ENCODE measurements around the gene GDF2. TPM values are rescaled to one million over a fixed set of nuclear protein-coding genes. Genes with fewer than 3 reads are reported as not detected.

GDF2 gene
- total RNA-seq, 1 donor from 2014 or later = not detected

DNA sequence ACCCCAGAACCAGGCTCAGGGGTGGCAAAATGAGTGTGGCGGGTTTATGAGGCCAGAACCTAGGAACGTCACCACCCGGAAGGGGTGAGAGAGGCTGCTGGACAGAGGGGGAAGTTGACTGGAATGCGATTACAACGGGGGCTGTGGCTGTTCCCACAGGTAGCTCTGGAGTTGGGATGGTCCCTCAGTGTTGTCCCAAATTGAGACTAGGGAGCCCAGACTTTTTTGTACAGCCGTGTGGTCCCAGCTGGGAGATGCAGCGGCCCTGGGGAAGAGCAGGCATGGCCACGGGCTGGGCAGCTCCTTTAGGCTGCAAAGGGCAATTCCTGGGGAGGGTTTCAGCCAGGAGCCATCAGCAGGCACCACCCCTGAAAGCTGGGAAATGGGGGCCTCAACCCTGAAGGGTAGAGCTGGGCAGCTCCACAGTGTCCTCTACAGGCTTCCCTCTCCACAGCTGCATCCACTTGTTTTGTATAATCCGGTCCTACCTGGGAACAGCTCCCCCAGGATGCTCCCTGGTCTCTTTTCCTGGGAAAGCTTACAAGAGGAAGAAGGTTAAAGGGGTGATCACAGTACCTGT, 33.2 kb upstream of the GDF2 start:
- Histone ChIP-seq H3K9me3 (no peaks in the 10 kb centered on the region), H3K36me3 (no peaks in the 10 kb centered on the region), H3K4me1 (peaks cover 8% of the 10 kb centered on the region), H3K27ac (no peak overlapping the region), H3K4me3 (no peak overlapping the region), H3K27me3 (no peaks in the 10 kb centered on the region)
- intact Hi-C loops (cut with DNase I) = no loop called here
- no peak for TF ChIP-seq POLR2A (IDR thresholded peaks at IDR 0.05)
- TF ChIP-seq CTCF (IDR thresholded peaks at IDR 0.05) = no peak
- no peak for TF ChIP-seq POLR2AphosphoS5 (IDR thresholded peaks at IDR 0.05; ENCODE audit: insufficient read depth in 1 of 2, low read depth in 1 of 2)
- peak in 1 of 2 donors; percentile 93 for DNase-seq (ENCODE audit: extremely low spot score in 2 of 2)

GRCh38 chr10:47289921-47290320, 32.3 kb upstream of the GDF2 start:
- no peaks in the 10 kb centered on the region for H3K9me3 ChIP-seq
- no peaks in the 10 kb centered on the region for H3K36me3 ChIP-seq
- TF ChIP-seq CTCF (IDR thresholded peaks at IDR 0.05) (no peak), POLR2AphosphoS5 (IDR thresholded peaks at IDR 0.05; ENCODE audit: insufficient read depth in 1 of 2, low read depth in 1 of 2) (no peak), POLR2A (IDR thresholded peaks at IDR 0.05) (no peak)
- no peaks in the 10 kb centered on the region for H3K27me3 ChIP-seq
- peaks cover 8% of the 10 kb centered on the region for H3K4me1 ChIP-seq
- intact Hi-C loops (cut with DNase I) = no loop called here
- DNase-seq (ENCODE audit: extremely low spot score in 2 of 2) = peak in 1 of 2 donors; percentile 91
- H3K4me3 ChIP-seq = no peak overlapping the region
- H3K27ac ChIP-seq = no peak overlapping the region

DNA sequence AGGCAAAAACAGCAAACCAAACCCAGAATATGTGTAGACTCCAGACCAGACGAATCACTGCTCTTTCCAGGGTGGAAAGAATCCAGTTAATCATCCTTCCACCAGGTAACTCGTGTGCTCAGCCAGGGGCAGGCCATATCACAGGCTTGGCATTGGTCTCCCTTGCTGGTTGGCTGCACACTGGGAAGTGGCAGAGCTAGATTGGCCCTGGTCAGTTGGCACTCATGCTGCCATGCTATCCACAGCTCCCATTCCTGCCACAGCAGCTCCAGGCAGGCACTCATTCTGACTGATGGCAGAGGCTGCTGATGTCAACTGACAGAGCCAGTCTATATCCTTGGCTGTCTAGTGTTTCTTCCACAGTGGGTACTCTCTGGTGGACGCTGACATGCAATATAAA, 31.9 kb upstream of the GDF2 start:
- TF ChIP-seq CTCF (IDR thresholded peaks at IDR 0.05) (no peak), POLR2AphosphoS5 (IDR thresholded peaks at IDR 0.05; ENCODE audit: insufficient read depth in 1 of 2, low read depth in 1 of 2) (no peak), POLR2A (IDR thresholded peaks at IDR 0.05) (no peak)
- Histone ChIP-seq H3K36me3 (no peaks in the 10 kb centered on the region), H3K27me3 (no peaks in the 10 kb centered on the region), H3K4me3 (no peak overlapping the region), H3K9me3 (no peaks in the 10 kb centered on the region), H3K4me1 (peaks cover 5% of the 10 kb centered on the region), H3K27ac (no peak overlapping the region)
- DNase-seq (ENCODE audit: extremely low spot score in 2 of 2) = peak in 1 of 2 donors; percentile 52
- intact Hi-C loops (cut with DNase I) = no loop called here

DNA sequence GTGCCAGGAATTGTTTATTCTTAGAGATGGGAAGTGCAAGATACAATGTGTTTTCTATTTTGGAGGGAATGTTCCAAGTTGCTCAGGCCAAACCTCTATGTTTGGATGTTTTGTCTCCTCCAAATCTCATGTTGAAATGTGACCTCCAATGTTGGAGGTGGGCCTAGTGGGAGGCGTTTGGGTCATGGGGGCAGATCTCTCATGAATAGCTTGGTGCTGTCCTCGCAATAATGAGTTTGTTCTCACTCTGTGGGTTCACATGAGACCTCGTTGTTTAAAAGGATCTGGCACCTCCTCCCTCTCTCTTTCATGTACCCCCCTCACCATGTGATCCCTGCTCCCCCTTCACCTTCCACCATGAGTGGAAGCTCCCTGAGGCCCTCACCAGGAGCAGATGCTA, 30.6 kb upstream of the GDF2 start:
- H3K27ac ChIP-seq = no peak overlapping the region
- H3K27me3 ChIP-seq = no peaks in the 10 kb centered on the region
- TF ChIP-seq POLR2AphosphoS5 (IDR thresholded peaks at IDR 0.05; ENCODE audit: insufficient read depth in 1 of 2, low read depth in 1 of 2) = no peak
- no peak for TF ChIP-seq POLR2A (IDR thresholded peaks at IDR 0.05)
- no peak for TF ChIP-seq CTCF (IDR thresholded peaks at IDR 0.05)
- H3K4me3 ChIP-seq = no peak overlapping the region
- peaks cover 4% of the 10 kb centered on the region for H3K4me1 ChIP-seq
- peak in 1 of 2 donors; percentile 55 for DNase-seq (ENCODE audit: extremely low spot score in 2 of 2)
- H3K9me3 ChIP-seq = no peaks in the 10 kb centered on the region
- intact Hi-C loops (cut with DNase I) = no loop called here
- no peaks in the 10 kb centered on the region for H3K36me3 ChIP-seq

DNA sequence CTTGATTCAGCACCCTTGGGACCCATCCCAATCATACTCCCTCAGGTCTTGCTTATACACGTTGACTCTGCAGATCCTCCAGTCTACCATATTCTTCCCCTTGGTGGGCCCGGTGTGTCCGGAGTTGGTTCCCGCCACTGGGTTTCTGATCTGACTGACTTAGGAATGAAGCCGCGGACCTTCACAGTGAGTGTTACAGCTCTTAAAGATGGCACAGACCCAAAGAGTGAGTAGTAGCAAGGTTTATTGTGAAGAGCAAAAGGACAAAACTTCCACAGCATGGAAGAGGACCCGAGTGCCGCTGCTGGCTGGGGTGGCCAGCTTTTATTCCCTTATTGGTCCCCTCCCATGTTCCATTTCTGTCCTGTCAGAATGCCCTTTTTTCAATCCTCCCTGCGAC, 28.2 kb upstream of the GDF2 start:
- H3K27me3 ChIP-seq = no peaks in the 10 kb centered on the region
- H3K36me3 ChIP-seq = no peaks in the 10 kb centered on the region
- H3K9me3 ChIP-seq = no peaks in the 10 kb centered on the region
- DNase-seq (ENCODE audit: extremely low spot score in 2 of 2) = peak in 1 of 2 donors; percentile 49
- intact Hi-C loops (cut with DNase I) = no loop called here
- no peak overlapping the region for H3K27ac ChIP-seq
- peaks cover 12% of the 10 kb centered on the region for H3K4me1 ChIP-seq
- no peak overlapping the region for H3K4me3 ChIP-seq
- TF ChIP-seq POLR2AphosphoS5 (IDR thresholded peaks at IDR 0.05; ENCODE audit: insufficient read depth in 1 of 2, low read depth in 1 of 2) (no peak), CTCF (IDR thresholded peaks at IDR 0.05) (no peak), POLR2A (IDR thresholded peaks at IDR 0.05) (no peak)

All from vagina (tissue), 2 donors.